GM21526 (cell line): ENCODE data around the gene NFATC3.
"Not testable (repeated sequence)": the region's sequence is repeated elsewhere in the genome, so short reads cannot be mapped to it uniquely, and the experiment has no call there.

ENCODE experiments used
- ATAC-seq: cut with Tn5 transposase; IDR thresholded peaks from one replicate; pipeline ENCODE4 v1.9.1; 2021; ENCODE audit warnings: moderate library complexity; ENCODE audit not compliant: unreplicated experiment, low FRiP score

The NFATC3 gene

DNA sequence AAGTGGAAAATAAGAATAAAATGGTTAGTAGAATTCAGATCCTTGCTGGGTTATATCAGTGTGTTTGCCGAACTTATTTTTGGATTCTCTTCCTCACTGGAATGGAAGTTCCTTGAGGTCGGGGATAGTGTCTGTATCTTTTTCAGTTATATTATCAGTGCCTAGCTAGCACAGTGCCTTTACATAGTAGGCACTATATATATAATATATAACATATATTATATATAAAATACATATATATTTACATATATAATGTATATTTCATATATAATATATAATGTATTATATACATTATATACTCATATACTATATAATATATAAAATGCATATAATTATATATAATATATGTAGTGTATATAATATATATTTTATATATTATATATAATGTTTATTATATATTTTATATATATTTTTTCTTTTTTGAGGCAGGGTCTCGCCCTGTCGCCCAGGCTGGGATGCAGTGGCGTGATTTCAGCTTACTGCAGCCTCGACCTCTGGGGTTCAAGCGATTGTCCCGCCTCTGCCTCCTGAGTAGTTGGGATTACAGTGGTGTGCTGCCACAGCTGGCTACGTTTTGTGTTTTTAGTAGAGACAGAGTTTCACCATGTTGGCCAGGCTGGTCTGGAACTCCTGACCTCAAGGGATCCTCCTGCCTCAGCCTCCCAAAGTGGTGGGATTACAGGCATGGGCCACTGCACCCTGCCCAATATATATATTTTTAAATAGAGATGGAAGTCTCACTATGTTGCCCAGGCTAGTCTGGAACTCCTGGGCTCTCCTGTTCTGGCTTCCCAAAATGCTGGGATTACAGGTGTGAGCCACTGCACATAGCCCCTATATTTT, 3.2 kb downstream of the NFATC3 start:
- ATAC-seq: no peak

DNA sequence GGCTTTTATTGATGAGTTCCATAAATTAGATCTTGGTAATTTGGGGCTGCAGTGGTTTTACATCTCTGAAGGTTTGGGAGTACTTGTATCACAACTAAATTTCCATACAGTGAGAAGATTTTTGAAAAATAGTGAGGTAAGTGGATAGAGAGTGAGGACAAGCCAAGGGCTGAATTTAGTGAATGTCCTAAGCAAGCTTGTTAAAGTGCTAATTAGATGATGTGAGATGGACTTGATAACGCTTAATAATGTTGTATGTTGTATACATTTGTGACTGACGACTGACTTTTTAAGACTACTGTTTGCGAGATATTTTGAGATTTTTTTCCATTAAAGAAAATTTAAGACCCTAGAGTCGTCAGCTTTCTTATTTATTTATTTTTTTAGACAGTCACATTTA, 3.9 kb downstream of the NFATC3 start:
- no peak for ATAC-seq

DNA sequence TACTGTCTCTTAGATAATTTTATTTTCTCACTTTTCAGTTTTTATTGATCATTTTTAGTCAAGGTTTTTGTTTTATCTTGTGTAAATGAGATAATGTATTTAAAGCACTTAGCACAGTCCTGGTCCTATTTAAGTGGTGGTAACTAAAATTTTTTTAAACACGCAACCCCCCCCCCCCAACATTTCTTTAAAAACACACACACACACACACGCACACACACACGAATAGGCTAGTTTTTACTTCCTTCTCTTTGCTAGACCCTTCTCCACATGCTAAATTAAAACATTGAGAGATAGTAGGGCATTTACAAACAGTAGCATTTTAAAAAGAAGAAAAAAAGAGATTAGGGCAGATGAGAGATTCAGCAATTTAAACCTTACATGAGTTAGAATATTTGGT, 5.0 kb downstream of the NFATC3 start:
- ATAC-seq: no peak

DNA sequence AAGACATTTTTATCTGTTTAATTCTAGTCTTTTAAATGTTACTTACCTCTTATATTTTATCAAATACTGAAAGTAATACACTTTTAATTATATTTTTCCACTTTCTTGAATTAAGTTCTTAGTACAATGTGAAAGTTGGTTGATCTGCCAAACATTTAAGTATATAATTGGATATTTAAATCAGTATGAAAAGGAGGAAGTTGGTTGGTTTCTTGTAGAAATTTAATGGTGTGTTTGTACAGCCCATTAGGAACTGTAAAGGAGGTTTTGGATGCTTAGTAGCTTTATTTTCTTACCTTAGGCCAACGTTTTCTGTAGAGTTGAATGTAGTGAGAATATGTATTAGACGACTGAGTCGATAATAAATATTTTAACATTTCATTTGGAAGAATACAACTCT, 5.4 kb downstream of the NFATC3 start:
- no peak for ATAC-seq

DNA sequence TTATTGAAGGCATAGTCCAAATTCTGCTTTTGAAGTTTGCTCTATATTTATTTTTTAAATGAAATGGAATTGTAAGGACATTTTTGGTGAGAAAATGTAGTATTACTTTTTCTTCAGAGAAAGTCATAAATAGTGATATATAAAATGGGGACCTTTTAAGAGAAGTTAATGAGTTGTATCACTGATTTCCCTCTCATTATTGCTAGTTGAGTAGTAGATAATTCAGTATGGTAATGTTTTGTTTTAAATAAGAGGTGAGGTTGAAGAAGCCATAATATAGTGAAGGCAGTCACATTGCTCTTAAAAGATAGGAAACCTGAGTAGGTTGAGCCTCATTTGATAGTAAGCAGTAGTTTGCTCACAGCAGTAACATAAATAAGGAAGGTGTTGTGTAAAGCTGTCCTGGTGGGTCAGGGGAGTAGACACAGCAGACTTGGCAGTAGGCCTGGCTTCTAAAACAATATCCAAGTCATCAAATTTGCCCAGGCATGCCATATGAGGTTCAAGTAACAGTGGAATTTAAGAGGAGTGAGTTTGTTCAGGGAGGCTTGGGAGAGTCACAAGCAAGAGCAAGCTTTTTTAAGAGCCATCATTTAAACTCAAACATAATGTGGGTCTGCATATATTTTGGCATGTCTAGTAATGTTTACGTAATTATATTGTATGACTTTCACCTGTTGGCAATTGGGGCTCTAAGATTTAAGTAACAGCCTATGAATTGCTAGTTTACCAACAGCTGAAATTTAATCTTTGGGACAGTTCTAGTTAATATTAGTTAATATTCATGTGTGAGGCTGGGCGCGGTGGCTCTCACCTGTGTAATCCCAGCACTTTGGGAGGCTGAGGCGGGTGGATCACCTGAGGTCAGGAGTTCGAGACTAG, 6.5 kb downstream of the NFATC3 start:
- ATAC-seq: no peak

DNA sequence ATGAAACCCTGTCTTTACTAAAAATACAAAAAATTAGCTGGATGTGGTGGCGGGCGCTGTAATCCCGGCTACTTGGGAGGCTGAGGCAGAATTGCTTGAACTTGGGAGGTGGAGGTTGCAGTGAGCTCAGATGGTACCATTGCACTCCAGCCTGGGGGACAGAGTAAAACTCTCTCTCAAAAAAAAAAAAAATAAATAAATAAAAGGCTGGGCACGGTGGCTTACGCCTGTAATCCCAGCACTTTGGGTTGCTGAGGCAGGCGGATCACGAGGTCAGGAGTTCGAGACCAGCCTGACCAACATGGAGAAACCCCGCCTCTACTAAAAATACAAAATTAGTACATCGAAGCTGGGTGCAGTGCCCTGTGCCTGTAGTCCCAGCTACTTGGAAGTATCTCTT, 7.1 kb downstream of the NFATC3 start:
- ATAC-seq: not testable (repeated sequence)

DNA sequence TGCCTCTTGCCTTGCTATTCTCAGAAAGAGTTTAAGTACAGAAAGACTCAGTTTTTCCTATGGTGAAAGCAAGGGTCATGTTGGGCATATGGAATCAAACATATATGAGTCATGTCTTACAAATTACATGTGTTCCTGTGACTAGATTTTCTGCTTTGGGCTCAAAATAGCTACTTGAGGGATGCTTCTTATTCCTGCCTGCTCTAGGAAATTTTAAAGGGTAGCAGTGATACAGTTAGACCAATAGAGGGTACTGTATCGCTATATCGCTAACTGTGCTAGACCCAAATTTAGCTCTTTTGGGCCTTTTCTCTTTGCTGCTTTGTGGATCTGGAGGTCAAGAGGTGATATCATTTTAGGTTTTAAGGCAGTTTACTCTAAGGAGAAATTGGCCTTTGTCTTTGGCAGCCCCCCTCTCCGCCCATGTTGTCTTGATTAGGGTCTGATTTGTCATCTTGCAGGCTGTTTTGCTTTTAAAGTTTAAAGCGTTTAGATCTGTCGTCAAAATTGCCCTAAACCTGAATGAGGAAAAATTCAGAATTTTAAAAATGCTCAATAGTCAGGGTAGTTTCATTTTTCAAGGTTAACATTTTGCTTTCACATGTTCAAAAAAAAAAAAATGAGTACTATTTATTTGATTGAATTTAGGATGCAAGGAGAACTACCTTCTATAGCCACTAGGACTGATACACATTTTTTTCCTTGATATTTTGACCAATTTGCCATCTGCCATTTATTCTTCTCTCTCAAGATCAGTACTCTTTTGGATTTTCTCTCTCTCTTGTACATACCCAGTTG, 8.8 kb downstream of the NFATC3 start:
- no peak for ATAC-seq

DNA sequence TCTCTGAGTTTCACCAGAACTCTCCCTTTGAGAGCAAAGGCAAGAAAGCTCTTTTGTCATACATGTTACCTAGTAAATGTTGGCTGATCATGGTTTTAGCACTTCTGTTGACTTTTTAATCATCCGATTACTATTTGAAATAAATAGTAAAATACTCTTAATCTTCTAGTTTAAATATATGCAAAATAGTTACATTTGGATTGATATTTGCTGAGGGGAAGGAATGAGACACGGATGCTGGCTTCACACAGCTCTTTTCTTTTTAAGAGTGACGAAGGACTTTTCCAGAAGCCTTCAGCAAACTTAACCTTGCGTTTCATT, 9.4 kb downstream of the NFATC3 start:
- ATAC-seq: no peak

DNA sequence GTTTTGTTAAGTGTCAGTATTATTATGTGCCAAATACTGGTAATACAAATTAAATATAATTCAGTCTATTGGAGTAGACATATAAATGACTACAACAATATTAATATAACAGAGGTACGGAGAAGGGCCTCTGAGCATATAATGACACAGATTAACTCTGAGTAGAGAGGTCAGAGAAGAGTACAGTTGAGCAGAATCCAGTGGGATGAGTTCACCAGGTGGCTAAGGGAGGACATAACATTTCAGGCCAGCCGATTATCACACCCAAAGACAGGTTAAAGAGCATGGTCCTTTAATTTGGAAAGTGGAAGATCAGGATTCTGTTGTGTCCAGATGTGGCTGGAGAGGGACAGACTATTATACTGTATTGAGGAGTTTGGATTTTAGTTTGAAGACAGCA, 11.3 kb downstream of the NFATC3 start:
- no peak for ATAC-seq

DNA sequence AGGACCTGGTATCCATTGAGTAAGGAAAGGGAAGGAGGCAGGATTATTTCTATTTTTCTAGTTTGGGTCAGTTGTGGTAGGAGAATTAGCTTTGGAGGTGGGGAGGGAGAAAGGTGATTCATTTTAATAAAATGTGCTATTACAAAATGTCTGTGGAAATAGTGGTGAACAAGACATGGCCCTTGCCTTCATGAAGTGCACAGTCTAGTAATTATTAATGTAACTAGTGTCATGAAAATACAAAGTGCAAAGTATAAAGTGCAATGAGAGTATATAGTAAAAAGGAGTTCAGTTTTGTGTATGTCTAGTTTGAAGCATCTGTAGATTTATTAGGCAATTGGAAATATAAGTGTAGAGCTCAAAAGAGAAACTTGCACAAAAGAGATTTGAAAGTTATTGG, 11.9 kb downstream of the NFATC3 start:
- ATAC-seq: no peak

DNA sequence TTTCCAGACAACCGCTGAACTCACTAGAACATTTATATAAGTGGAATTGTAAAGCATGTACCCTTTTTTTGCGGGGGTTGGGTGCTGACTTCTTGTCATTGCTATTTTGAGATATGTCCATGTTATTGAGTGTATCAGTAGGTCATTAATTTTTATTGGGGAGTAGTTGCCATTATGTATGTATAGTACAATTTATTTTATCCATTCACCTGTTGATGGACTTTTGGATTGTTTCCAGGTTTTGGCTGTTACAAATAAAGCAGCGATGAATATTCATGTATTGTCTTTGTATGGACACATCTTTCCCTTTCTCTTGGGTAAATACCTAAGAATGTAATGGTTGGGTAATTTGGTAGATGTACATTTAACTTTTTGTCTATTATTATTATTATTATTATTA, 12.7 kb downstream of the NFATC3 start:
- no peak for ATAC-seq

DNA sequence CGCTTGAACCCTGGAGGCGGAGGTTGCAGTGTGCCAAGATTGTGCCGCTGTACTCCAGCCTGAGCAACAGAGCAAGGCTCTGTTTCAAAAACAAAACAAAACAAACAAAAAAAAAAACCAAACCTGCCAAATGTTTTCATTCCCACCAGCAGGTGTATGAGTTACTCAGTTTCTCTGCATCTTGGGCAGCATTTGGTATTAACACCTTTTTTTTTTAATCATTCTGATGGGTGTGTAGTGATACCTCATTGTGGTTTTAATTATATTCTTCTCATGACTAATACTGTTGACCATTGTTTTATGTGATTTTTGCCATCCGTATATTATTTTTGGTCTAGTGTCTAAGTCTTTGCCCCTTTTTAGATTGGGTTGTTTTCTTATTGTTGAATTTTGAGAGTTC, 15.3 kb downstream of the NFATC3 start:
- ATAC-seq: no peak

DNA sequence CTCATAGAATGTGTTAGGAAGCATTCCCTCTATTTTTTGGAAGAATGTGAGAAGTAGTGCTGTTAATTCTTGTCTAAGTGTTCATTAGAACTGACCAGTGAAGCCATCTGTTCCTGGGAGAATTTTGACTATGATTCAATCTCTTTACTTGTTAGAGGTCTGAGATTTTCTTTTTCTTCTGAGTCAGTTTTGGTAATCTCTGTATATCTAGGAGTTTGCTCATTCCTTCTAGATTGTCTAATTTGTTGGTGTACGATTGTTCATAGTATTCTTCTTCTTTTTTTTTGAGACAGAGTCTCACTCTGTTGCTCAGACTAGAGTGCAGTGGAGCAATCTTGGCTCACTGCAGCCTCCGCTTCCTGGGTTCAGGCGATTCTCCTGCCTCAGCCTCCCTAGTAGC, 20.4 kb downstream of the NFATC3 start:
- ATAC-seq: no peak

DNA sequence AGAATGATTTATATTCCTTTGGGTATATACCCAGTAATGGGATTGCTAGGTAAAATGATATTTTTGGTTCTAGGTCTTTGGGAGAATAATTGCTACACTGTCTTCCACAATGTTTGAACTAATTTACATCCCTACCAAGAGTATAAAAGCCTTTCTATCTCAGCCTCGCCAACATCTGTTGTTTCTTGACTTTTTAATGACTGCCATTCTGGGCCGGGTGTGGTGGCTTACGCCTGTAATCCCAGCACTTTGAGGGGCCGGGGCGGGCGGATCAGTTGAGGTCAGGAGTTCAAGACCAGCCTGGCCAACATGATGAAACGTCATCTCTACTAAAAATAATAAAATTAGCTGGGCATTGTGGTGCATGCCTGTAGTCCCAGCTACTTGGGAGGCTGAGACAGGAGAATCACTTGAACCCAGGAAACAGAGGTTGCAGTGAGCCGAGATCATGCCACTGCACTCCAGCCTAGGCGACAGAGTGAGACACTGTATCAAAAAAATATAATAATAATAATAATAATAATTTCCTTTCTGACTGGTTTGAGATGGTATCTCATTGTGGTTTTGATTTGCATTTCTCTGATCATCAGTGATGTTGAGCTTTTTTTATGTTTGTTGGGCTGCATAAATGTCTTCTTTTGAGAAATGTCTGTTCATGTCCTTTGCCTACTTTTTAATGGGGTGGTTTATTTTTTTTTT, 22.2 kb downstream of the NFATC3 start:
- ATAC-seq: not testable (repeated sequence)

DNA sequence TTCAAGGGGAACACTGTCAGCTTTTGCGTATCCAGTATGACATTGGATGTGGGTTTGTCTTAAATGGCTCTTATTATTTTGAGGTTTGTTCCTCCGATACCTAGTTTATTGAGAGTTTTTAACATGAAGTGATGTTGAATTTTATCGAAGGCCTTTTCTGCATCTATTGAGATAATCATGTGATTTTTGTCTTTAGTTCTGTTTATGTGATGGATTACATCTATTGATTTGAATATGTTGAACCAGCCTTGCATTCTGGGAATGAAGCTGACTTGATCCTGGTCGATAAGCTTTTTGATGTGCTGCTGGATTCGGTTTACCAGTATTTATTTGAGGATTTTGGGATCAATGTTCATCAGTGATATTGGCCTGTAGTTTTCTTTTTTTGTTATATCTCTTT, 24.0 kb downstream of the NFATC3 start:
- ATAC-seq: not testable (repeated sequence)

DNA sequence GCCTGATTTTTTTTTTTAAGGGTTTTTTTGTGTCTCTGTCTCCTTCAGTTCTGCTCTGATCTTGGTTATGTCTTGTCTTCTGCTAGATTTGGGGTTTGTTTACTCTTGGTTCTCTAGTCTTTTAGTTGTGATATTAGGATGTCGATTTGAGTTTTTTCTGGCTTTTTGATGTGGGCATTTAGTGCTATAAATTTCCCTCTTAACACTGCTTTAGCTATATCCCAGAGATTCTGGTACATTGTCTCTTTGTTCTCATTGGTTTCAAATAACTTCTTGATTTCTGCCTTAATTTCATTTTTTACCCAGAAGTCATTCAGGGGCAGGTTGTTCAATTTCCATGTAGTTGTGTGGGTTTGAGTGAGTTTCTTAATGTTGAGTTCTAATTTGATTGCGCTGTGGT, 25.4 kb downstream of the NFATC3 start:
- not testable (repeated sequence) for ATAC-seq

DNA sequence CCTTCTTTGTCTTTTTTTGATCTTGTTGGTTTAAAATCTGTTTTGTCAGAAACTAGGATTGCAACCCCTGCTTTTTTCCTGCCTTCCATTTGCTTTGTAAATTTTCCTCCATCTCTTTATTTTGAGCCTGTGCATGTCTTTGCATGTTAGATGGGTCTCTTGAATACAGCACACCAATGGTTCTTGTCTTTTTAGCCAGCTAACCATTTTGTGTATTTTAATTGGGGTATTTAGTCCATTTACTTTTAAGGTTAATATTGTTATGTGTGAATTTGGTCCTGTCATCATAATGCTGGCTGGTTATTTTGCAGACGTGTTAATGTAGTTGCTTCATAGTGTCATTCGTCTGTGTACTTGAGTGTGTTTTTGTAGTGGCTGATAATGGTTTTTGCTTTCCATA, 26.2 kb downstream of the NFATC3 start:
- ATAC-seq: no peak

DNA sequence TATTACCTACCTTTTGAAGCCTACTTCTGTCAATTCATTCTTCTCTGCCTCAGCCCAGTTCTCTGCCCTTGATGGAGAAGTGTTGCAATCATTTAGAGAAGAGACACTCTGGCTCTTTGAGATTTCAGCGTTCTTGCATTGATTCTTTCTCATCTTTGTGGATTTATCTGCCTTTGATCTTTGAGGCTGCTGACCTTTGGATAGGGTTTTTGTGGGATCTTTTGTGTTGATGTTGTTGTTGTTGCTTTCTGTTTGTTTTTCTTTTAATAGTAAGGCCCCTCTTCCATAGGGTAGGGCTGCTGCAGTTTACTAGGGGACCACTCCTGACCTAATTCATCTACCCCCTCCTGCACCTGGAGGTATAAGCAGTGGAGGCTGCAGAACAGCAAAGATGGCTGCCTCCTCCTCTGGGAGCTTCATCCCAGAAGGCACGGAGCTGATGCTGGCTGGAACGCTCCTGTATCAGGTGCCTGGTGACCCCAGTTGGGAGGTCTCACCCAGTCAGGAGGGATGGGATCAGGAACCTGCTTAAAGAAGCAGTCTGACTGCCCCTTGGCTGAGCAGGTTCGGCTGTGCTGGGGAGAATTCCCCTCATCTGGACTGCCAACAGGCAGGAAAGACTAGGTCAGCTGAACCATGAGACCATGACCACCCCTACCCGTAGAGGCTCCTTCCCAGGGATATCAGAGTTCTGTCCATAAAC, 28.0 kb downstream of the NFATC3 start:
- no peak for ATAC-seq

DNA sequence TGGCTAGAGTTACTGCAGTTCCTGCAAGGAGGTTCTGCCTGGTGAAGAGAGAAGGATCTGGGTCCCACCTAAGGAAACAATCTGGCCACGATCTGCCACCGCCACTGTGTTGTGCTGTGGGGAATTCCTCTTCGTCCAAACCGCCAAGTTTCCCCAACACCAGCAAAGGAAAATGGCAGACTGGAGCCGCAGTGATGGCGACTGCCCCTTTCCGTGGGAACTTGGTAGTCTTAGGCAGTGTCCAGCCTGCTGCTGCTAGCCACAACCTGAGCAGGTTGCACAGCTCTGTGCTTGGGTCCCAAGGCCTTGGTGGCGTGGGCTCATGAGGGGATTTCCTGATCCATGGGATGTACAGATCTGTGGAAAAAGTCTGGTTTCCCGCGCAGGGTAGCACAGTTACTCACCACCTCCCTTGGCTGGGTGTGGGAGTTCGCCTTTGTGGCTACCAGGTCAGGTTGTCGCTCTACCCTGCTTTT, 28.6 kb downstream of the NFATC3 start:
- ATAC-seq: no peak

DNA sequence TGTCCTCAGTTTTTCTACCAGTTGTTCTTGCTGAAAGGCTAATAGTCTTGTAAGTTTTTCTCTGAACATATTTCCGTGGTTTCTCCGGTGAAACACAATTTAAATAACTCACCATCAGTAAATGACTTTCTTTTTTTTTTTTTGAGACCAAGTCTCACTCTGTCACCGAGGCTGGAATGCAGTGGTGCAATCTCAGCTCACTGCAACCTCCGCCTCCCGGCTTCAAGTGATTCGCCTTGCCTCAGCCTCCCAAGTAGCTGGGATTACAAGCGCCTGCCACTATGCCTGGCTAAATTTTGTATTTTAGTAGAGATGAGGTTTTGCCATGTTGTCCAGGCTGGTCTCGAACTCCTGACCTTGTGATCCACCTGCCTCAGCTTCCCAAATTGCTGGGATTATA, 29.8 kb downstream of the NFATC3 start:
- not testable (repeated sequence) for ATAC-seq
